H9 (cell line): Measurements from ENCODE around the gene PDE4A. TPM values are rescaled to one million over a fixed set of nuclear protein-coding genes. Genes with fewer than 3 reads are reported as not detected.

Experiments used
- DNase-seq: peaks from one replicate; pipeline ENCODE4 v3.0.0-alpha.2; 2017
- H2AFZ ChIP-seq: one replicate; pipeline ENCODE4 v1.6.1; 2013; ENCODE audit warnings: mild to moderate bottlenecking, low read length, control low read depth, moderate library complexity
- H2AK5ac ChIP-seq: 2 replicates; pipeline ENCODE4 v1.6.1; 2013; ENCODE audit warnings: low read length, control low read depth, mixed read lengths; ENCODE audit not compliant: insufficient read length
- H2BK120ac ChIP-seq: one replicate; pipeline ENCODE4 v1.6.1; 2013; ENCODE audit warnings: low read depth, mild to moderate bottlenecking, low read length, control low read depth, inconsistent platforms; ENCODE audit not compliant: poor library complexity, severe bottlenecking
- H2BK12ac ChIP-seq: 2 replicates; pipeline ENCODE4 v1.6.1; 2013; ENCODE audit warnings: low read length, control low read depth, mixed read lengths, low read depth; ENCODE audit not compliant: insufficient read length
- H2BK15ac ChIP-seq: 2 replicates; pipeline ENCODE4 v1.6.1; 2013; ENCODE audit warnings: low read depth, low read length, control low read depth
- H2BK20ac ChIP-seq: one replicate; pipeline ENCODE4 v1.6.1; 2013; ENCODE audit warnings: low read depth, mild to moderate bottlenecking, low read length, control low read depth, inconsistent platforms; ENCODE audit not compliant: poor library complexity, severe bottlenecking
- H2BK5ac ChIP-seq: 2 replicates; pipeline ENCODE4 v1.6.1; 2013; ENCODE audit warnings: low read length, control low read depth, mixed read lengths; ENCODE audit not compliant: insufficient read length
- H3K14ac ChIP-seq: 2 replicates; pipeline ENCODE4 v1.6.1; 2013; ENCODE audit warnings: low read length, control low read depth; ENCODE audit not compliant: insufficient read depth
- H3K18ac ChIP-seq: 2 replicates; pipeline ENCODE4 v1.6.1; 2013; ENCODE audit warnings: low read depth, mild to moderate bottlenecking, mixed read lengths, low read length, control low read depth; ENCODE audit not compliant: insufficient read length
- H3K23ac ChIP-seq: 2 replicates; pipeline ENCODE4 v1.6.1; 2013; ENCODE audit warnings: low read length, control low read depth, mixed read lengths, low read depth; ENCODE audit not compliant: insufficient read length
- H3K23me2 ChIP-seq: 2 replicates; pipeline ENCODE4 v1.6.1; 2013; ENCODE audit warnings: low read depth, mild to moderate bottlenecking, mixed read lengths, low read length, control low read depth; ENCODE audit not compliant: insufficient read length, poor library complexity, severe bottlenecking
- H3K27ac ChIP-seq: 2 replicates; pipeline ENCODE4 v1.5.1; 2013; ENCODE audit warnings: low read length, control low read depth, mixed read lengths, low read depth; ENCODE audit not compliant: insufficient read length
- H3K27me3 ChIP-seq: 2 replicates; pipeline ENCODE4 v1.6.1; 2013; ENCODE audit warnings: low read length, control low read depth, inconsistent platforms; ENCODE audit not compliant: insufficient read depth
- H3K4ac ChIP-seq: 2 replicates; pipeline ENCODE4 v1.6.1; 2013; ENCODE audit warnings: low read depth, mild to moderate bottlenecking, control low read depth, inconsistent platforms, low read length, moderate library complexity
- H3K4me1 ChIP-seq: 2 replicates; pipeline ENCODE4 v1.6.1; 2013; ENCODE audit warnings: low read length, control low read depth, inconsistent platforms; ENCODE audit not compliant: insufficient read depth
- H3K4me2 ChIP-seq: 2 replicates; pipeline ENCODE4 v1.6.1; 2013; ENCODE audit warnings: low read length, control low read depth, mixed read lengths; ENCODE audit not compliant: insufficient read length, insufficient read depth
- H3K56ac ChIP-seq: 2 replicates; pipeline ENCODE4 v1.6.1; 2013; ENCODE audit warnings: low read depth, mild to moderate bottlenecking, mixed read lengths, low read length, control low read depth; ENCODE audit not compliant: insufficient read length
- H3K79me1 ChIP-seq: 2 replicates; pipeline ENCODE4 v1.6.1; 2013; ENCODE audit warnings: low read depth, mild to moderate bottlenecking, moderate library complexity, low read length, control low read depth, inconsistent platforms; ENCODE audit not compliant: insufficient read depth, poor library complexity, severe bottlenecking
- H3K79me2 ChIP-seq: 2 replicates; pipeline ENCODE4 v1.6.1; 2013; ENCODE audit warnings: low read length, control low read depth, inconsistent platforms; ENCODE audit not compliant: insufficient read depth
- H3K9ac ChIP-seq: 2 replicates; pipeline ENCODE4 v1.6.1; 2013; ENCODE audit warnings: low read length, control low read depth, mixed read lengths; ENCODE audit not compliant: insufficient read length; ENCODE audit errors: extremely low read depth
- H3K9me3 ChIP-seq: one replicate; pipeline ENCODE4 v1.6.1; 2013; ENCODE audit warnings: low read depth, low read length, inconsistent platforms; ENCODE audit not compliant: control insufficient read depth
- H3T11ph ChIP-seq: one replicate; pipeline ENCODE4 v1.6.1; 2013; ENCODE audit warnings: mild to moderate bottlenecking, low read length, control low read depth, inconsistent platforms
- H4K20me1 ChIP-seq: one replicate; pipeline ENCODE4 v1.6.1; 2013; ENCODE audit not compliant: control insufficient read depth, insufficient read length, insufficient read depth
- H4K5ac ChIP-seq: 2 replicates; pipeline ENCODE4 v1.6.1; 2013; ENCODE audit warnings: low read depth, mild to moderate bottlenecking, mixed read lengths, low read length, control low read depth; ENCODE audit not compliant: insufficient read length
- H4K8ac ChIP-seq: replicated peaks from 2 replicates; pipeline ENCODE4 v1.6.1; 2013; ENCODE audit warnings: low read length, control low read depth, mixed read lengths, low read depth; ENCODE audit not compliant: insufficient read length
- H4K91ac ChIP-seq: 2 replicates; pipeline ENCODE4 v1.6.1; 2013; ENCODE audit warnings: low read depth, mild to moderate bottlenecking, moderate library complexity, mixed read lengths, low read length, control low read depth; ENCODE audit not compliant: insufficient read length
- H3K27ac Mint-ChIP-seq, 3 experiments: 2 replicates in 2 of 3; 3 replicates in 1 of 3; pipeline ENCODE4 v1.8.0; 2020 to 2021; ENCODE audit warnings: mixed read lengths in 3 of 3, mild to moderate bottlenecking in 1 of 3, moderate library complexity in 1 of 3
- H3K27me3 Mint-ChIP-seq: 2 replicates; pipeline ENCODE4 v1.8.0; 2021; ENCODE audit warnings: low read depth, mild to moderate bottlenecking, moderate library complexity, mixed read lengths
- H3K36me3 Mint-ChIP-seq, 3 experiments: 2 replicates in 2 of 3; 3 replicates in 1 of 3; pipeline ENCODE4 v1.8.0; 2020 to 2021; ENCODE audit warnings: low read depth in 3 of 3, mixed read lengths in 3 of 3; ENCODE audit not compliant: insufficient read depth in 1 of 3
- H3K4me1 Mint-ChIP-seq, 2 experiments: 2 replicates each; pipeline ENCODE4 v1.8.0; 2020; ENCODE audit warnings: mixed read lengths in 2 of 2
- H3K4me3 Mint-ChIP-seq, 2 experiments: 2 replicates in 1 of 2; 3 replicates in 1 of 2; pipeline ENCODE4 v1.8.0; 2020 to 2021; ENCODE audit warnings: mild to moderate bottlenecking in 2 of 2, mixed read lengths in 2 of 2, moderate library complexity in 1 of 2
- H3K9me3 Mint-ChIP-seq, 2 experiments: 2 replicates in 1 of 2; 3 replicates in 1 of 2; pipeline ENCODE4 v1.8.0; 2020; ENCODE audit warnings: mild to moderate bottlenecking in 2 of 2, mixed read lengths in 2 of 2, moderate library complexity in 1 of 2
- WGBS: extraction: QIAGEN DNeasy Blood & Tissue Kit; methylation state at CpG from one replicate; pipeline ENCODE4 v1.1.7; 2013; ENCODE audit warnings: missing lambda C conversion rate, low lambda C conversion rate, mixed read lengths; ENCODE audit not compliant: insufficient read length; ENCODE audit errors: extremely low coverage; 5-methylcytosine and 5-hydroxymethylcytosine counted together
- total RNA-seq: library from RNA; stranded (reverse); gene quantifications from 2 replicates; pipeline ENCODE4 v1.2.1, GENCODE V29; 2021
- TF ChIP-seq, protein P1 (sequence below): fragments of 200-600 bp; sonication (generic); conservative IDR thresholded peaks from 3 replicates; pipeline ENCODE4 v1.8.0; 2021; ENCODE audit warnings: antibody characterized with exemption, mild to moderate bottlenecking

PDE4A gene
- total RNA-seq, 1 experiment from 2014 or later: 8.5 TPM

DNA sequence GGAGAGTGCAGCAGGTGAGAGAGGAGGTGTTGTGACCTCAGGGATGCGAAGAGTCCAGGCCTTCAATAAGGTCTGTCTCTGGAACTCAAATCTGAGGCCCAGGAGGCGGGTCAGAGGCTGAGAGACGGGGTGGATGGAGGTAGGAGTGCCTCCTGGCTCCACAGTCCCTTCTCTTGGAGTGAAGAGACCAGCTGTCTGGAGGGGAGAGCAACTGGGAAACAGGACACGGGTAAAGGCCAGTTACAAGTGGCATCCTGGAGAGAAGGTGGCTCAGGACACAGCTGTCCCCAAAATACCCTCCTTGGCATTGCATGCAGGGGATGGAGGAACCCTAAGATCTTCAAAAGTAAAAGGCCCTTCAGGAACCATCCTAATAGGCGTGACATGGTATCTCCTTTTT lies 19.2 kb downstream of the PDE4A start:
- H3K23me2 ChIP-seq: no peaks in the 10 kb centered on the region
- no peaks in the 10 kb centered on the region for H3K79me1 ChIP-seq
- H3K4ac ChIP-seq: no peak overlapping the region
- H4K8ac ChIP-seq: no peak overlapping the region
- no peak overlapping the region for H3T11ph ChIP-seq
- no peak overlapping the region for H3K56ac ChIP-seq
- Mint-ChIP-seq H3K4me1 (0 out of 4 replicates have a peak, but pooled peaks cover 0 to 3% of the 10 kb centered on the region in 2 experiments), H3K9me3 (no peaks in the 10 kb centered on the region), H3K36me3 (no peaks in the 10 kb centered on the region), H3K27me3 (peaks cover 7% of the 10 kb centered on the region), H3K27ac (peak overlapping the region in 2 of 3 experiments; percentile 10 to 35; a peak in 1 of 7 replicates), H3K4me3 (no peak overlapping the region)
- no peak overlapping the region for H3K14ac ChIP-seq
- H3K9me3 ChIP-seq: no peaks in the 10 kb centered on the region
- TF ChIP-seq, protein P1, sequence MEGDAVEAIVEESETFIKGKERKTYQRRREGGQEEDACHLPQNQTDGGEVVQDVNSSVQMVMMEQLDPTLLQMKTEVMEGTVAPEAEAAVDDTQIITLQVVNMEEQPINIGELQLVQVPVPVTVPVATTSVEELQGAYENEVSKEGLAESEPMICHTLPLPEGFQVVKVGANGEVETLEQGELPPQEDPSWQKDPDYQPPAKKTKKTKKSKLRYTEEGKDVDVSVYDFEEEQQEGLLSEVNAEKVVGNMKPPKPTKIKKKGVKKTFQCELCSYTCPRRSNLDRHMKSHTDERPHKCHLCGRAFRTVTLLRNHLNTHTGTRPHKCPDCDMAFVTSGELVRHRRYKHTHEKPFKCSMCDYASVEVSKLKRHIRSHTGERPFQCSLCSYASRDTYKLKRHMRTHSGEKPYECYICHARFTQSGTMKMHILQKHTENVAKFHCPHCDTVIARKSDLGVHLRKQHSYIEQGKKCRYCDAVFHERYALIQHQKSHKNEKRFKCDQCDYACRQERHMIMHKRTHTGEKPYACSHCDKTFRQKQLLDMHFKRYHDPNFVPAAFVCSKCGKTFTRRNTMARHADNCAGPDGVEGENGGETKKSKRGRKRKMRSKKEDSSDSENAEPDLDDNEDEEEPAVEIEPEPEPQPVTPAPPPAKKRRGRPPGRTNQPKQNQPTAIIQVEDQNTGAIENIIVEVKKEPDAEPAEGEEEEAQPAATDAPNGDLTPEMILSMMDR: no peak
- no peaks in the 10 kb centered on the region for H3K4me1 ChIP-seq
- H2BK5ac ChIP-seq: no peak overlapping the region
- no peak overlapping the region for H2BK15ac ChIP-seq
- H3K4me2 ChIP-seq: no peak overlapping the region
- no peak overlapping the region for H2AK5ac ChIP-seq
- DNase-seq: no peak
- no peak overlapping the region for H2AFZ ChIP-seq
- H2BK20ac ChIP-seq: no peak overlapping the region
- no peaks in the 10 kb centered on the region for H3K27me3 ChIP-seq
- H3K23ac ChIP-seq: no peak overlapping the region
- H2BK12ac ChIP-seq: no peak overlapping the region
- no peak overlapping the region for H3K18ac ChIP-seq
- WGBS: no CpG with 5 or more reads among the region's 5 CpGs
- no peaks in the 10 kb centered on the region for H4K20me1 ChIP-seq
- no peak overlapping the region for H4K91ac ChIP-seq
- no peak overlapping the region for H3K27ac ChIP-seq
- H3K79me2 ChIP-seq: no peaks in the 10 kb centered on the region
- H4K5ac ChIP-seq: no peak overlapping the region
- H2BK120ac ChIP-seq: no peak overlapping the region
- H3K9ac ChIP-seq: no peak overlapping the region
